NCI-H187 treated with DMSO at 0.1 percent for 48 hours (cell line): Measurements from ENCODE around the gene NCBP1.

ENCODE experiments used
- DNase-seq: peaks from one replicate; lab custom pipeline; 2025; lab: John Stamatoyannopoulos, UW

The NCBP1 gene

DNA sequence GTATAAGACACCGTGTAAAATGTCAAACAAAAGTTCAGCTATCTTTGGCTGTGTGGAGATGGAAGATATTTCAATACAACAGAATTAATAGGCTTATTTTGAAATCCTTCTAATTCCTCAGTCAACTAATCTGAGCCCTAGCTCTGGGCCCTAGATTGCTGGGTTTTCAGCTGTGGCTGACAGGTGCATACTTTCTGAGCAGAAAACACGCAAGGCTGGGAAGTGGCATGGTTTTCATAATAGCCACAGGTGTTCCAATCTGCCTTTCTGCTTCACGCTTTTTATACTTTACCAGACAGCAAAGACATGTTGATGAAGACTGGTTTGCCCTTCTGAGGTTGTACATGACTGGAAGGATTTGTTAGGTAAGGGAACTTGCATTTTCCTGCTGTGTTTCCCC lies 84.2 kb downstream of the NCBP1 start:
- DNase-seq, result no peak

DNA sequence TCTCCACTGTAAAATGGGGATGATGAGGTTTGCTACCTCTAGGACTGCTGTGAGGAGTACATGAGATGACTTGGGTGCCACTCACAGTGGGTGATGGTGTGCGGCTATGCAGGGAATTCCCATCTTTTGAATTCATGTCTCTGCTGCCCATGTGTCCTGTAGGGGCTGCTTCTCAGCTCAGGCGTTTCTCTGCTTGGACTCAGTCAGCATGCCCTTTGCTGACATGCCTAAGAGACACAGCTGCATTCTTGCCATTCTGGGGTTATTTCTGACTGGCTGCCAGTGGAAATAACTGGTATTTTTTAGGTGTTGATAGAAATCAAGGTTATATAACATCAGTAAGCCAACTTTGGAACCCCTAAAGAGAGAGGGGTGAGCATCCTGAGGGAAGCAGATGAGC lies 87.8 kb downstream of the NCBP1 start:
- DNase-seq, result no peak

DNA sequence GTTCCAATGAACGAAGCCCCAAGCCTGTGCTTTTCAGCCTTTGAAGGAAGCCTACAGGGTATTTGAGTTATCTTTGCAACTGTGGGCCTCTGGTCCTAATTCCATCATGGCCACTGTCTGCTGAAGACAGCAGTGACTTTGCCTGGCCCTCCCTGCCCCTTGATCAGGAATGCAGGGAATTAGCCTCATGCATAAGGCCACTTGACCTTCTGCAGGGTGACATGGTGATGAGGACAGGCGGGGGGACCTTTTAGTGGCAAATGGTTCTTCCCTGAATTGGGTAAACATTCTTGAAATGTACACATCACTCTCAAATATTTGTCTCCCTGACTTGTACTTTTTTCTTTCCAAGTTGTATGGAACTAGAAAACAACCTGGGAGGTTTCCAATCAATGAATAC lies 88.7 kb downstream of the NCBP1 start:
- DNase-seq, result no peak
